AG20443 (cell line): ENCODE results near the gene SEMA5A.

Experiments
- DNase-seq: peaks from one replicate; pipeline ENCODE4 v3.0.0; 2012; ENCODE audit warnings: low spot score, mixed read lengths

Gene SEMA5A

DNA sequence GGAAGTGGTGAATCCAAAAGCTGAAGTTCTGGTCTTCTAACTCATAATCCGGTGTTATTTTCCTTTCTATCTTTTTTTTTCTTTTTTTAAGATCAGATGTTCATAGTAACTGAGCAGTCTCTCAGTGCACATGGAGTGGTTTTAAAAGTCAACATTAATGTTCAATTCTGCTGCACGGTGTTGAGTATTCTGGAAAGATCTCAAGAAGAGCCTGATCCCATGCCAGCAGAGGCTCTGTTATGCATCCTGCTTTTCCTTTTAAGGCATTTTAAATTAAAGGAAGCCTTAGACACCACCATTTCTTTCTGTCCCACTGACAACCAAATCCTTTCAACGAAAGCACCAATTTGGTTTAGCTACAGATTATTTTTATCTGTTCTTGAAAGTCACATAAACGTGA is 33.4 kb downstream of the SEMA5A start:
- DNase-seq = peak; percentile 21

DNA sequence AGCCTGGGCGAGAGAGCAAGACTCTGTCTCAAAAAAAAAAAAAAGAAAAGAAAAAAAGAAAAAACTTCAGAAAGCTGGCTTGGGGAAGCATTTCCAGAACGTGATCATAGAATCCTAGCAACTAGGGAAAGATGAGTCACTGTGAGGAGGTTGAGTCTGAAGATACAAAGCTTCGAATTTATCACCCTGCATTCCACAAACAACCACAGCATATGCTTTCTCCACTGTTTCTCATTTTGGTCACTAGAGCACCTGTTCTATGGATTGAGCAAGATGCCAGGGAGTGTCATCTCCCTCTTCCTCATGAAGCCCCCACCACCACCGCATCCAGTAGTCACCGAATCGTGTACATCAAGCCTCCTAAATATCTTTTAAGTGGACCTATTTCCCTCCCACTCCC is 37.9 kb downstream of the SEMA5A start:
- peak; percentile 82 for DNase-seq

DNA sequence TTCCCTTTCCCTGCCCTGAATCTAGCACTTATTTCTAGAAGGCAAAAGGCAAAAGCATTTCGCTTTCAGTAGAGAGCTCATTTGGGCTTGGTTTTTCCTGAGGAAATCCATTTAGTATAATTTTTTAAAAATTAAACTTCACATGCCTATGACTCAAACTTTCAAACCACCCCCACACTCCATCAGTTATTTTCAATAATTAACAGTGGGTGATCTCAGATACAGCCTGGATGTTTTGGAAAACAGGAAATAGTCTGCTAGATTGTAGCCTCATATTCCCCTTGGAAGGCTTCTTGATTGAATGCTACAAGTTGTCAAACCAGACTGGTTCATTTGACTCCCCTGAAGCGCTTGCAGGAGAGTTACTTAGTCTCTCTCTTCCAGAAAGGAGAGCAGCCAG is 40.6 kb downstream of the SEMA5A start:
- DNase-seq = no peak

DNA sequence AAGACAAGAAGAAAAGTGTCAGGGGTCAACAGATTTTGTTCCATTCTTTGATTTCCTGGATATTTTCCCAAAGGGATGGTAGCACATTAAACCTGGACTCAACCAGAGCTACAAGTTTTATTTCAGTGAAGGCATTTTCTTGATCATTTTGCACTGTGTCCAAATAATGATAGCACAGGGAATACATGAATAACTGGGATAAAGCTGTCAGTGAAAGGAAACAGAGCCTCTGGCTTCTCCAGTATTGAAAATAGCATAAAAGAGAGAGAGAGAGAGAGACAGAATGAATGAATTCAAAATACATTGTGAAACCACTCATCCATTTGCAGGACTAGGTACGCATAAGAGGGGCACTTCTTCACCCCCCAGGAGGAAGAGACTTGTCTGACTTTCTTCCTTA is 43.0 kb downstream of the SEMA5A start:
- DNase-seq = no peak

DNA sequence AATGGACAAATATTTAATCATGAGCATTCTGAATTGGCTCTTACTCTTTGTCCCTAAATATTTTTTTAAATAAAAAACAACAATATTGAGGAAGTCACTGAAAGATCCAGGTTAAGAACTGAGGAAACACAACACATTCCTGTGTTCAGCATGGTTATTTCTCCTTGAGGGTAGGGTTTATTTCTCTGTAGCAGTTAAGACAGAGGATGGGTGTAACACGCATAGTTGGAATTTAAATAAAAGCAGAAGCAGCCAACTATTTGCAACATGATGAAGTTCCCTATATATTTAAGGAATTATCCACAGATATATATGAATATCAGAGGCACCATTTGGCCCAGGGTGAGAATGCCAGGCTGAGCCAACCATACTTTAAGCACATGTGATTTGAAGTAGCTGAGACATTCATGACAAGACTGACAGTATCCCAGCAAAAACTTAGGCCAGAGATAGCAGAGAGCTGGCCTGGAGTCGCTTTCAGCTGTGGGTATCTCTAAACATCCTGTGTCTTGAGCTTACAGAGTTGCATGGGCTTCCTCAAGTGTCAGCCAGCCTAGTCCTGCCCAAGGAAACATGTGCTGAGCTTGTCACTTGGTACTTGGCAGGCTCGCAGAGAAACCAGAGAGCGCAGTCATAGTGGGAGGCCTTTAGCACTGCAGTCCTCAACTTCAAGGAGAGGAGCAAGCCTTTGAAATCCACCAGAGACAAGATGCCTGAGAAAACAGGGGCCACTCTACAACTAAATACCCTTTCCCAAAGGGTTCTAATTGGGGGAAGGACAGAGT is 43.6 kb downstream of the SEMA5A start:
- peak; percentile 14 for DNase-seq

DNA sequence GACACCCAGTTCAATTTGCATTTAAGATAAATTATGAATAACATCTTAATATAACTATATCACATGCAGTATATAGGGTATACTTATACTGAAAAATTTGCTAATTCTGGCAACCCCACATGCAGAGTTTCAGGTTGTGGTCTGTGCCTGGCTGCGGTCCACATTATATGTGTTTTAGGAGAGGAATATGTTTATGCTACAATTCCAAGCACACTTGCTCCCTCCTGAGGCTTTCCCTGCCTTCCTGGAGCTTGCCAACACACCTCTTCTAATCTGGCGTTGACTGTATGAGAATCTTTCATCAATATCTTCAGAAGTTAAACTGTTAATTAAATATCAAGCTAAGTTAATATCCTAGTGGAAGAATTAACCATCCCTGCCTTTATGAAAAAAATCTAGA is 45.2 kb downstream of the SEMA5A start:
- DNase-seq = no peak

DNA sequence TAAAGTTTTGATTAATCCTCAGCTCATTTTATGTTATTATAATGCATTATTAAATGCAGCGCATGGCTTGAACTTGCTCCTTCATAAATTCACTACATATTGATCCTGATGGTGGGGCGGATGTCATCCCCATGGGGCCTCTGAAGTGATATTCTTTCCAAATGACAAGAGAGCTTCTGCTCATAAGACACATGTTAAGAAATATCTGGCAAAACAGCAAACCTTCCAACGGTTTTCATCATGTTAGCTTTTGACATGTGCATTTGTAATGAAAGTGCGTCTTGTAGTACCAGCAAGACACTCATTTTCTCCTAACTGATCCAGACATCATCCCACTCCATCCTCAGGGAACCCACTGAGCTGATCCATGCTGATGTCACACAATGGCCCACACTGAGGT is 45.7 kb downstream of the SEMA5A start:
- no peak for DNase-seq

DNA sequence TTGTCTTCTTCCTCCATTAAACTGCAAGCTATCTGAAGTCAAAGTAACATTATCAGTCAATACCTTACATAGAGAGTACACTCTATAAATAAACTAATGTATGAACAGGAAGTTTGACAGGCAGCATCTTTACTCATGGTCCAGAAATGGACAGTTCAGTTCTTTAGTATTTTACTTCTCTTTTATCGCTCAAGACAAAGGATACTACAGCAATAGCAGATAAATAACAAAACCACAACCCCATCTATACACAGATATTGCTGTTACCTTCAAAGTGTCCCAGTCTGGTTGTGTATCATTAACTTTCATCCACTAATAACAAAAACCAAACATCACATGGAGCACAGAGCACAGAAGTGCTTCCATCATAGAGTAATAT is 46.4 kb downstream of the SEMA5A start:
- no peak for DNase-seq

DNA sequence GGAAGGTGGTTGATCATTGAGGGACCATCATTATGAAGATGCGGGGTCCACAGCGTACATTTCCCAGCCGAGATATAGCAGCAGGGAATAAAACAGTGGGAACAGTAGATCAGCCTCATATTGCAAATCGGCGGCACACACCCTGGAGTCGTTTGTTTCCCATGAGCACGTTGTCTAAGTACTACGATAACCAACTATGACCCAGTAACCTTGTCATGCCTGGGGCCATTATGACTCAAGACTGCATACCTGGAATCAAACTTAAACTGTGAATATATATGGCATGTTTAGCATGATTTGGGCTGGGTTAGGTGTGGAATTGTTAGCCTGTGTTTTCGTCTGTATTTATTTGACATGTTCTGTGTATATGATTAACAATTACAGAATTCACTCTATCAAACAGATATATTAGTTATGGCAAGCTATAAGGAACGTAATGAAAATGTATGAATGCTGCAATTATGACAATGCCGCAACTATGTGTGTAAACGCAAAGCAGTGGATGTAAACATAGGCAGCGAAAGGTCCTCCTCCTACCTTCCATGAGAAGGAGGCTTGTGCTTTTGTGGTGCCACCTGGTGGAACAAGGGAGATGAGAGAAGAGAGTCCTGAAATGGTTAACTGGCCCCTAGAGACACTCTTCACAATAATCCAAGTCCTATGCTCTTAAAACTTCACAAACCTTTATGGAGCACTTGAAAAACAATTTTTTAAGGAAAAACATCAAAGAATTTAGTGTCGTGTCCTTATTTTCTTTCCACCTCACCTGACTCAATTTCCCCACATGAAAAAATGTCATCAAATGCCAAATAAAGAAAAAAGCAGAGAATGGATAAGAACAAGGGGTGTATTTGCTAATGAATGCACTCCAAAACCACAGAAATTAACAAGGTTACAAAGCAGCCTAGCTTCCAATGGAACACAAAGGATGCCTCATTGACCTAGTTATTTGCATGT is 47.1 kb downstream of the SEMA5A start:
- DNase-seq = no peak

DNA sequence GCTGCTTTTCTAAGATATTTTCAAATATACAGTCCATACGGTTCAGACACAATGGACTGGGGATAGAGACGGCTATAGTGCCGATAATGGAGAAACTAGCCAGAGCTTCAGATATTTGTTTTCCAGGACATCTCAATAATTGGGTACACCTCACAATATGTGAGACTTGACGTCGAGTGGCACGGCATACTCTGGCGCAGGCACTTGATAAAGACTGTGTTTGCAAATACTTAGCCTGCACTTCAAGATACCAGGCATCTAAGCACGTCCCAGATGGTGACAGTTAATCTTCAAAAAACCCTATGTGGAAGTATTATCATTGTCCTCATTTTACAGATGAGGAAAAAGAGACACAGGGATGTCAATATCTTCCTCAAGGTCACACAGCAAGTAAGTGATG is 48.5 kb downstream of the SEMA5A start:
- no peak for DNase-seq

DNA sequence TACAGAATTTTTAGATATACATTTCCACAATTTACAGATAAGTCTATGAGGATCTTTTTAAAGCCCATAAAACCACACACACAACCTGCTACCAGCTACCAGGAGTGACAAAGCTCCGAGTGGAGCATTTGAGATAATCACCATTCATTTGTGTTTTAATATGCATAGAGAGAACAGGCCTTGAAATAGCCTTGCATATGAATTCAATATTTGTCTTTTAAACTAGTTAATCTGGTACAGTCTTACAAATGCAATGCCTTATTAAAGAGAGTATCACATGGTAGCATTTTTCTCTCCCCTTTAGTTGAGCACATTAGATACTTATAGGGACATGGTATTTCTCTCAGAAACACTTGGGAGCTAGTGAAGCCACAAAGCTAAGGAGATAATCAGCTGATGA is 49.1 kb downstream of the SEMA5A start:
- no peak for DNase-seq

DNA sequence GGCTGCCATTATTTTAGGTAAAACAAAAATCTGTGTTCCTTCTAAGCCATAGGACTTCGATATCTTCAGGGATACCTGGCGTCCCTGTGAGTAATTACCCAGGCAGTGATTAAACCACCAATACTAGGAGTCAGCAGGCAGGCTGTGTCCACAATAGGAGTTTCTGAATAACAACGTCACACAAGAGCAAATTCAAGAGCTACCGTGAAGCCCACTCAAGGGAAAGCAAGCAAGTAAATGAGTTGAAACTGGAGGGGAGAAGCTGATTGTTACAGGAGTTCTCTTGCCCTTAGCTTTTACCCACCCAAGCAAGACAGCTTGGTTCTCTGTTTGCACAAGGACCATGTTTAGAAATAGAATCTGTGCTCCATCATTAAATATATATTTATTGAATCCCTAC is 50.8 kb downstream of the SEMA5A start:
- no peak for DNase-seq

DNA sequence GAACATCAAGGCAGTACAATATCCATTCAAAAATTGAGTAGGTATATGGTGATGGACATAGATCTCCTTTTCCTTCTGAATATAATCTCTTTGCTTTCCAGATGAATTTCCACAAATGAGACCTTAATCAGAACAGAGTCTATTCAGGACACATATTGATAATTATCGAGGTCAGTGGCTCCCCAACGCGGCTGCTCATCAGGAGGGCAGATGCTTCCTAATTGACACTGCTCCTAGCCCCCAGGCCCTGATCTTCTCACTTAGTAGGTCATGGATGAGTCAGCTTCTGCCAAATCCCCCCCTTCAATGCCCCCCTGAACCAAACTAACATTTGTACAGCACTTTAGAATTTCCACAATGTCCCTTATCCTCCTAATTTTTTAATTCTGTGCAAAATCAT is 51.6 kb downstream of the SEMA5A start:
- DNase-seq = no peak

DNA sequence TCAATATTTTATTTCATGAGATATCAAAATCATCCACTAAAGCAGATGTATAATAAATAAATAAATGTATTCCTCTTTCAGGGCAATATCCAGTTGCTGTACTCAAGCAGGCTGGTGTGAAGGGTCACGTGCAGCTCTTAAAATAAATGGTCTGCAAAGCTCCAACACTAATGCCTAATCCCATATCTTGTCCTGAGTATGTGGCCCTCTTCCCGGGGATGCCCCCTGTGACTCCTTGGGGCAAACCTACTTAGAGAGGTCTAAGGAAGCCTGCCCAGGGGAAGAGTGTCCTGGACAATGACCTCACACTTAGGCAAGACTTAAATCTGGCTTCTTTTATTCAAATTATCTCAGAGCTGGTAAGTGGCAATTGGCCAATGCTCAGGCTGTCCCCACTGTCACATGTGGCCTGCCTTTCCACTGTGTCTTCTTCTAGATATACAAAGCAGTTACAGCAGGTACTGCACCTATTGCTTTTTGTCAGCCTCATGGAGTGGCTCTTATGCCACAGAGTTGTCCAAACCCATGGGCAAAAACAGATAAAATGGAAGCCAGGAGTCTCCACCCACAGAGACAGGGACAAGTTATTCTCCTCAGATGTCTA is 55.3 kb downstream of the SEMA5A start:
- no peak for DNase-seq

DNA sequence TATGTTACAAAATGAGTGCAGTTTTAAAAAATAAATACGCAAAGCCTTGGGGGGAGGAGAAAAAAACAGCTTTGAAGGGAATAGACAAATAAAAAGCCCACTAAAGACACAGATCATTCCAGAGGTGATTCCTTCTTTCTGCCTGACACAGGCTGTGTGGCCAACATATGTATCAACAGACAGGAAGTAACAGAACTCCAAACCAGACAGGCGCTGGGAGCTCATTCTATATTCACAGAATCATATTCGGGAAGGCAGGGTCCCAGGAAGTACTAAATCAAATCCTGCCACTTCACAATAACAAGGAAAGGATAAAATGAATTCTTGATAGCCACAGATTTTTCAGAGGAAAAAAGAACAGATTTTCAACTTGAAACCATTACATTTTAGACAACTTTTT is 62.1 kb downstream of the SEMA5A start:
- no peak for DNase-seq

DNA sequence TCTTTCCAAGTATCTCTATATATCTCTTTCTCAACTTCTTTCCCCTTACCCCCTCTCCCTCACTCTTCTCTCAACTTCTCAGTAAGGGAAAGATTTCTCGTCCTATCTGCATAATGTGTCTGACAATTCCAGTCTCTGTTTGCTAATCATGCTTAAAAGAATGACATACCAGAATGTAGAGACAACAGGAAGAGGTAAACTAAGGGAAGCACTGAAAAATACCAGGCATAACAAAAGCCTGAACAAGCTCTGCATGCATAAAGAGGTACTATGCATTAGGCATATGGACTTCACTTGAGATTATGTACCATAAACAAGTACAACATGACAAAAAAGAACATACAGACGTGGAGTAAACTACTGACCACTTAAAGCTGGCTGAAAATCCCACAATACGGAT is 62.6 kb downstream of the SEMA5A start:
- no peak for DNase-seq

DNA sequence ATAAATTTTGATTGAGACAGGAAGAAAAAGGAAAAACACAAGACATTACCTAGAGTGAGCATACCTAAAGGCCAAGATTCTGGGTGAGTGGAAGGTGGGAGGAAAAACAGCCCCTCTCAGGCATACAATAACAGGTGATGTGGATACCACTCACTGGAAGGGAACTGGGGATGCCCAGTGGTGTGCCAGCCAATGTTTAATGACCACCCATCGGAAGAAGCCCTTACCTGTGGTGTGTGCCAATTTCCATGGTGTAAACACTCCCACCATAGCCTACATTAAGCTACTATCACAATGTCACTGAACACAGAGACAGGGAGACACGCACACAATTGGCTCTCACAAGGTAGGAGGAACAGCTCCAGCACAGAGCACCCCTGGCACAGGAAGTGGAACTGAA is 63.5 kb downstream of the SEMA5A start:
- DNase-seq = no peak

DNA sequence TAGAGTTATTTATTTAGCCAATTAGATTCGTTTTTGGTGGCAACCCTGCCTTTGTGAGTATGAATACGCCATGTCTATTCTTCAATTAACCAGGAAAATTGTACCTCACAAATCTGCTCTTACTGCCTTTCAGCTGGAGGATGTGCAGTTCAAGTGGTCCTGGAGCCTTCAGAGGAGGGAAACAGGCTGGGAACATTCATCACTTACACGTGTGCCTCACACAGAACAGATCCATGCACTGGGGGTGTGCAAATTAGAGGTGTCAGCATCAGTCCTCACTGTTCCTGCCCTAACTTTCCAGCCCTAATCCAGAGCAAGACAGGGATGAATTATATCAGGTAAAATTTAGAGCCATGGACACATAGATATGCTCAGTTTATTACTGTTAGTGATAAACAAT is 65.4 kb downstream of the SEMA5A start:
- DNase-seq = no peak

DNA sequence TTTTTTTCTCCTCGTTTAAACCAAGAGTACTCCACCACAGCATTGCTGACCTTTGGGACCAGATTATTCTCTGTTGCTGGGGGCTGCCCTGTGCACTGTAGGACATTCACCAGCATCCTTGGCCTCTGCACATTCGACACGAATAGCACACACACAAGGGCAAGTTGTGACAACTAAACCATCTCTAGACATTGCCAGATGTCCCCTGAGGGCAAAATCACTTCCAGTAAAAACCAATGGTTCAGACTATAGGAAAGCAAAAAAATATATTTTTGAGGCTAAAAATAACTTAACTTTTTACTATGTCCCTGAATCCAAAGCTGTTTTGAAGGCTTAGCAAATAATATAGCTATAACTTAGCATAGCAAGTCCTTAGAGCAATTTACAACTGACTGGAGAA is 65.9 kb downstream of the SEMA5A start:
- DNase-seq = no peak

DNA sequence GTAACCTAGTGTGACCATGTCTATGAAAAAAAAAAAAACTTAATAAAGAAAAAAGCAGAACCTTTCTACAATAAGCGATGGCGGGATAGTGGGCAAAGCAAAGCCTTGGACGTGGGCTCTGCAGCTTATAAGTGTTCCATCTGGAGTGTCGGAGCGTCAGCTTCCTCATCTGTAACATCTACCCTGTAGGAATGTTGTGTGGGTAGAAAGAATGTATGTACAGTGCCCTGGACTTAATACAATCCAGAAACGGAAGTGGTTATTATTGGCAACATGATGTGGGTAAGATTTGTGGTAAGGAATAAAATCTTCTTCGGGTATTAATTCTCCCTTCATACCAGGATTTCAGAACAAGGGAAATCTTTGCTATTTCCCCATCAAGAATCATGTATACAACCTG is 66.5 kb downstream of the SEMA5A start:
- DNase-seq = peak; percentile 78

DNA sequence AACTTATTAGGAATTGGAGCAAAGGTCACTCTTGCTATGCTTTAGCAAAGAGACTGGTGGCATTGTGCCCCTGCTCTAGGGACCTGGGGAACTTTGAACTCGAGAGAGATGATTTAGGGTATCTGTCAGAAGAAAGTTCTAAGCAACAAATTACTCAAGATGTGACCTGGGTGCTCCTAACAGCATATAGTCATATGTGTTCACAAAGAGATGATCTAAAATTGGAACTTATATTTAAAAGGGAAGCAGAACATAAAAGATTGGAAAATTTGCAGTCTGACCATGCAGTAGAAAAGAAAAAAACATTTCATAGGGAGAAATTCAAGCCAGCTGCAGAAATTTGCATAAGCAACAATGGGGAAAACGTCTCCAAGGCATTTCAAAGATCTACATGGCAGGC is 68.3 kb downstream of the SEMA5A start:
- no peak for DNase-seq

DNA sequence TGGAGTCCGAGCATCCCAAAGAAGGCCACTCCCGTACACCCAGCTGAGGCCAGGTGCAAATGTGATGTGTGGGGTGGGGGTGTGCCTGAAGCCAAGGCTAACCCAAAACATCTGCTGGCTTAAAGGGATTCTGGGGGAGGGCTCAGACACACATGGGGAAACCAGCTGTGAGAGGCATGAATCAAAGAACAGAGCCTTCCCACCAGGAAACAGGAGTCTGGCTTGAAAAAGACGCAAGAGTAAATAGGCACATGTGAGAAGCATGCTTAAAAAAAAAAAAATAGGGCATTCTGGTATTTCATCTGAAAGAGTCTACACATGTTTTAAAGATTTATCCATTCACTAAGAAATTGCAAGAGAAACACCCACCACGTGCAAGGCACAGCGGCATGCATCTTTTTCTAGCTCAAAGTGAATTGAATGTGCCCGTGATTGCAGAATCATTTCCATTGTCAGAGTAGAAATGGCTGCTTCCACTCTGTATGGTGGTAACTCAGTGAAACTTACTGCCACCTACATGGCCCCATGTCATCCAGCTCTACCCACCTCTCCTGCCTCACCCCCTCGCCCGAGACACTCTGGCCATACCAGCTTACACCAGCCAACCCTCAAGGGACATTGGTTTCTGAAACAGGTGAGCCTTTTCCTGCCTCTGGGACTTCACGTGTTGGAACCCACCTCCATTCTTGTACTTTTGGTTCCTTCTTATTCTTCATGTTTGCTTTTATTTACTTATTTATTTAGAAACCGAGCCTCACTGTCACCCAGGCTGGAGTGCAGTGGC is 71.5 kb downstream of the SEMA5A start:
- no peak for DNase-seq
